22Rv1 (cell line): ENCODE measurements around the gene POU2F1.

Experiments used
- ZFX ChIP-seq: fragments of 450-650 bp; IDR thresholded peaks from 2 replicates; pipeline ENCODE4 v1.6.1; 2017; ENCODE audit warnings: antibody characterized with exemption, borderline replicate concordance
- TF ChIP-seq, protein P1 (sequence below): fragments of 450-650 bp; IDR thresholded peaks from 2 replicates; pipeline ENCODE4 v1.5.1; 2017; ENCODE audit warnings: mild to moderate bottlenecking

DNA sequence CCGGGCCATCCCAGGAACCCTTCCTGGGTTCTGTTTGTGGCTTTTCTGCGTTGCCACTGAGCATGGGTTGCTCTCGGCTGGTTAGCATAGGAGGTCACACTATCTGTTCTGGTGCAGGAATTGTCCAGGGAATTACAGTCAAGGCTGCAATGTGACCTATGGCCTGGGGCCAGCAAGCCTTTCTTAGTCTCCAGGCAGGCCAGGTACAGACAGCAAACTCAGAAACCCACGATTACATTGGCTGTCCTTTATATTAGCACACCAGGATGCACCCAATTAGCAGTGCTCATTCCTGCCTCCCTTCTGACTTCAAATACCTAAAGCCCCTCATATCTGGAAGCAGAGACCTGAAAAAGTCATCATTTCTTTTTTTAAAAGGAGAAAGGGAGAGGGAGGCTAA is 242.4 kb downstream of the POU2F1 start:
- TF ChIP-seq, protein P1, sequence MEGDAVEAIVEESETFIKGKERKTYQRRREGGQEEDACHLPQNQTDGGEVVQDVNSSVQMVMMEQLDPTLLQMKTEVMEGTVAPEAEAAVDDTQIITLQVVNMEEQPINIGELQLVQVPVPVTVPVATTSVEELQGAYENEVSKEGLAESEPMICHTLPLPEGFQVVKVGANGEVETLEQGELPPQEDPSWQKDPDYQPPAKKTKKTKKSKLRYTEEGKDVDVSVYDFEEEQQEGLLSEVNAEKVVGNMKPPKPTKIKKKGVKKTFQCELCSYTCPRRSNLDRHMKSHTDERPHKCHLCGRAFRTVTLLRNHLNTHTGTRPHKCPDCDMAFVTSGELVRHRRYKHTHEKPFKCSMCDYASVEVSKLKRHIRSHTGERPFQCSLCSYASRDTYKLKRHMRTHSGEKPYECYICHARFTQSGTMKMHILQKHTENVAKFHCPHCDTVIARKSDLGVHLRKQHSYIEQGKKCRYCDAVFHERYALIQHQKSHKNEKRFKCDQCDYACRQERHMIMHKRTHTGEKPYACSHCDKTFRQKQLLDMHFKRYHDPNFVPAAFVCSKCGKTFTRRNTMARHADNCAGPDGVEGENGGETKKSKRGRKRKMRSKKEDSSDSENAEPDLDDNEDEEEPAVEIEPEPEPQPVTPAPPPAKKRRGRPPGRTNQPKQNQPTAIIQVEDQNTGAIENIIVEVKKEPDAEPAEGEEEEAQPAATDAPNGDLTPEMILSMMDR = no peak
- no peak for TF ChIP-seq ZFX
